ENCODE measurements around the gene PTPRZ1. TPM values are rescaled to one million over a fixed set of nuclear protein-coding genes. Genes with fewer than 3 reads are reported as not detected.

The PTPRZ1 gene
- total and polyA plus RNA-seq, 2 of the 8 experiments (the other 6 are each of a cell fraction or from before 2014, with no cell fraction given) = 112 to 135 TPM

DNA sequence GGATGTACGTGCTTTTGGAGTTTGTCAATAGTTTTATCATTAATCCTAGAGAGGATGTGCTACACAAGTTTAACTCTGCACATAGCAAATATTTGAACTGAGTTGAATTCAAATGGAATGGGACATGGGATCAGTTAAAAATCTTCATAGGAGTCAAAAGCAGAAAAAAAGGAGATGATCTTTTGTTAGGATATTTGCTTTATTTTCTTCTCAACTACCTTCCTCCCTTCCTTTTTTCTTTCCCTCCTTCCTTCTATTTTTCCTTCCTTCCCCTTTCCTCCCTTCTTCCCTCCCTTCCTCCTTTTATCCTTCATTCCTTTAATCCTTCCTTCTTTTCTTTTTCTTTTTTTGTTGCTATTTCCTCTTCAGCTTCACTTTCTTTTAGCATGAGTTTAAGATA is 6.6 kb downstream of the PTPRZ1 start:
- H3K9me3 ChIP-seq (ENCODE audit: insufficient read depth in 2 of 2, low read depth in 1 of 2, low read length in 1 of 2) = no peaks in the 10 kb centered on the region
- H4K20me1 ChIP-seq (replicated peaks in 1 of 2; ENCODE audit: control insufficient read depth in 1 of 2, insufficient read depth in 2 of 2, low read length in 2 of 2) = peaks cover 16 to 18% of the 10 kb centered on the region in 2 experiments
- CTCF ChIA-PET (ENCODE audit: partially characterized antibody) = interaction anchor here (2.6 kb wide), 1 partner anchor 115 kb away, joined by 12 read pairs; no protein-coding TSS in a partner anchor
- peaks cover 4 to 19% (median 18%) of the 10 kb centered on the region in 4 experiments; a peak in 5 of 7 replicates for H3K4me1 ChIP-seq (replicated peaks in 1 of 4; ENCODE audit: control insufficient read depth in 3 of 4, insufficient read depth in 4 of 4, low read length in 3 of 4)
- no peak overlapping the region for H3K56ac ChIP-seq (replicated peaks; ENCODE audit: insufficient read length, low read depth, low read length)
- H3K36me3 ChIP-seq (ENCODE audit: control insufficient read depth in 2 of 4, insufficient read depth in 4 of 4, low read length in 3 of 4) = peaks cover 0 to 3% (median 0%) of the 10 kb centered on the region in 4 experiments; a peak in 3 of 8 replicates
- no peak overlapping the region for H2BK5ac ChIP-seq (ENCODE audit: low read depth, low read length)
- no peak overlapping the region for H2AK5ac ChIP-seq (ENCODE audit: low read depth, low read length)
- H2BK120ac ChIP-seq (replicated peaks; ENCODE audit: low read depth, low read length) = no peak overlapping the region
- H2BK15ac ChIP-seq (ENCODE audit: low read length) = no peak overlapping the region
- DNase-seq (ENCODE audit: low read depth in 1 of 2, low spot score in 2 of 2) = no peak
- H2AFZ ChIP-seq (ENCODE audit: low read length) = no peak overlapping the region
- no peak overlapping the region for H3K14ac ChIP-seq (ENCODE audit: insufficient read length)
- no peak overlapping the region for H3K27ac ChIP-seq (ENCODE audit: low read depth, low read length)
- H2BK12ac ChIP-seq (ENCODE audit: low read depth, low read length) = no peak overlapping the region
- no peaks in the 10 kb centered on the region for H3K27me3 ChIP-seq (replicated peaks in 1 of 4; ENCODE audit: control insufficient read depth in 3 of 4, extremely low read depth in 1 of 4, insufficient read depth in 3 of 4, low read length in 3 of 4)
- no peaks in the 10 kb centered on the region; the same call in 1 of the 2 replicates for H3K79me1 ChIP-seq (ENCODE audit: low read depth, low read length)
- no peak overlapping the region for H3K18ac ChIP-seq (ENCODE audit: extremely low read depth, low read length)
- H4K91ac ChIP-seq (replicated peaks; ENCODE audit: insufficient read length, low read length) = no peak overlapping the region
- no peak overlapping the region for H4K5ac ChIP-seq (ENCODE audit: insufficient read length, low read depth, low read length)
- TF ChIP-seq SUZ12 (IDR thresholded peaks at IDR 0.05; ENCODE audit: low read length) = no peak
- no peak for TF ChIP-seq HDAC6 (IDR thresholded peaks at IDR 0.05; ENCODE audit: low read depth, low read length)
- no peak for TF ChIP-seq CBX5 (IDR thresholded peaks at IDR 0.05; ENCODE audit: low read depth, low read length)
- no peak for TF ChIP-seq KDM4A (IDR thresholded peaks at IDR 0.05; ENCODE audit: low read depth, low read length, severe bottlenecking)
- no peak for TF ChIP-seq CEBPB (IDR thresholded peaks at IDR 0.05; ENCODE audit: low read depth, low read length)
- TF ChIP-seq RXRA (IDR thresholded peaks at IDR 0.05; ENCODE audit: insufficient read depth, low read depth, low read length) = no peak
- TF ChIP-seq BRCA1 (IDR thresholded peaks at IDR 0.05; ENCODE audit: low read depth, low read length) = no peak
- TF ChIP-seq BCL11A (IDR thresholded peaks at IDR 0.05; ENCODE audit: low read depth in 2 of 2, low read length in 2 of 2) = no peak
- no peak for TF ChIP-seq JUND (IDR thresholded peaks at IDR 0.05; ENCODE audit: low read length)
- TF ChIP-seq POU5F1 (IDR thresholded peaks at IDR 0.05; ENCODE audit: low read depth, low read length) = no peak
- H3K4ac ChIP-seq (replicated peaks; ENCODE audit: insufficient read length, low read depth, low read length) = no peak overlapping the region
- no peak for FAIRE-seq
- no peak overlapping the region for H2BK20ac ChIP-seq (ENCODE audit: low read length)
- WGBS, 2 experiments (ENCODE audit: extremely low coverage in 1 of 2, insufficient coverage in 1 of 2, insufficient read length in 1 of 2, insufficient replicate concordance in 2 of 2, low coverage in 1 of 2, low lambda C conversion rate in 2 of 2, missing lambda C conversion rate in 1 of 2) = 80% methylated on average over 1 of the region's 1 CpG; no CpG with 5 or more reads in 1 of the 2 experiments
- POLR2A ChIA-PET (ENCODE audit: partially characterized antibody) = no interaction called here
- H3K23me2 ChIP-seq (ENCODE audit: low read depth, low read length) = 0 out of 2 replicates have a peak, but pooled peaks cover 2% of the 10 kb centered on the region
- H3K23ac ChIP-seq (ENCODE audit: insufficient read length) = no peak overlapping the region
- H4K8ac ChIP-seq (ENCODE audit: extremely low read depth, insufficient read depth, low read length) = no peak overlapping the region
- peak overlapping the region; percentile 50 to 96 for H3K4me2 ChIP-seq (ENCODE audit: insufficient read depth in 1 of 2, low read depth in 2 of 2, low read length in 2 of 2)
- H3K79me2 ChIP-seq (ENCODE audit: control insufficient read depth in 1 of 2, insufficient read depth in 2 of 2, low read length in 2 of 2) = peaks cover 42 to 100% of the 10 kb centered on the region in 2 experiments
- 0 out of 8 replicates have a peak overlapping the region, but pooled peaks of 1 of the 4 experiments have one; percentile 16 for H3K4me3 ChIP-seq (ENCODE audit: extremely low read depth in 1 of 4, insufficient read depth in 2 of 4, low read depth in 3 of 4, low read length in 4 of 4)
- no peak overlapping the region for H3K9ac ChIP-seq (replicated peaks in 1 of 4; ENCODE audit: extremely low read depth in 1 of 4, low read depth in 3 of 4, low read length in 3 of 4)

Measured in H1 (cell line).